Mammary epithelial cell (primary cell): ENCODE measurements around the gene RNF5.

Experiments used
- EZH2 ChIP-seq: IDR thresholded peaks from 2 replicates; pipeline ENCODE4 v1.6.1; 2012; ENCODE audit warnings: low read length, inconsistent platforms, borderline replicate concordance
- TF ChIP-seq, protein P1 (sequence below), 2 donors: IDR thresholded peaks in 1 of 2; conservative IDR thresholded peaks in 1 of 2; 2 replicates each; pipeline ENCODE4 v1.5.1; 2011 to 2012; ENCODE audit warnings: inconsistent platforms in 2 of 2, low read length in 2 of 2, mild to moderate bottlenecking in 2 of 2, control low read depth in 1 of 2, low read depth in 1 of 2; ENCODE audit not compliant: insufficient read depth in 1 of 2; ENCODE audit errors: extremely low read depth in 1 of 2

DNA sequence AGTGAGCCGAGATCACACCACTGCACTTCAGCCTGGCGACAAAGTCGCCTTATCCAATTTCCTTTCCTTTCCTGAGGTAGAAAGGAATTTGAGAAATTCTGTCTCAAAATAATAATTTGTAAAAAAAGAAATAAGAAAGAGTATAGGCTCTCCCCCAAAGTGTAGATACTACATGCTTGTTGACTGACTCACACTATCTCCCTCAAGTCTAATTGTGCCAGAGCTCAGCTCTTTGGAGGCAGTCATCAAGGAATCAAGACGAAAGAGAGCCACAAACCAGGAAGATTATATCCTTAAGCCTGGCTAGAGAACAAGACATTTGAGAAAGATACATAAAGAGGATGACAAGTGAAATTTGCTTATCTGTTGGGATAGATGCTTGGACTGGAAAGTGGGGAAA, 44.4 kb upstream of the RNF5 start:
- TF ChIP-seq, protein P1, sequence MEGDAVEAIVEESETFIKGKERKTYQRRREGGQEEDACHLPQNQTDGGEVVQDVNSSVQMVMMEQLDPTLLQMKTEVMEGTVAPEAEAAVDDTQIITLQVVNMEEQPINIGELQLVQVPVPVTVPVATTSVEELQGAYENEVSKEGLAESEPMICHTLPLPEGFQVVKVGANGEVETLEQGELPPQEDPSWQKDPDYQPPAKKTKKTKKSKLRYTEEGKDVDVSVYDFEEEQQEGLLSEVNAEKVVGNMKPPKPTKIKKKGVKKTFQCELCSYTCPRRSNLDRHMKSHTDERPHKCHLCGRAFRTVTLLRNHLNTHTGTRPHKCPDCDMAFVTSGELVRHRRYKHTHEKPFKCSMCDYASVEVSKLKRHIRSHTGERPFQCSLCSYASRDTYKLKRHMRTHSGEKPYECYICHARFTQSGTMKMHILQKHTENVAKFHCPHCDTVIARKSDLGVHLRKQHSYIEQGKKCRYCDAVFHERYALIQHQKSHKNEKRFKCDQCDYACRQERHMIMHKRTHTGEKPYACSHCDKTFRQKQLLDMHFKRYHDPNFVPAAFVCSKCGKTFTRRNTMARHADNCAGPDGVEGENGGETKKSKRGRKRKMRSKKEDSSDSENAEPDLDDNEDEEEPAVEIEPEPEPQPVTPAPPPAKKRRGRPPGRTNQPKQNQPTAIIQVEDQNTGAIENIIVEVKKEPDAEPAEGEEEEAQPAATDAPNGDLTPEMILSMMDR (conservative IDR thresholded peaks at IDR 0.05 in 1 of 2, IDR thresholded peaks at IDR 0.05 in 1 of 2; ENCODE audit: extremely low read depth in 1 of 2, insufficient read depth in 1 of 2, low read depth in 1 of 2, low read length in 2 of 2), result no peak
- TF ChIP-seq EZH2, result no peak
